Measurements from ENCODE around the gene GIGYF2.
A peak's percentile ranks its signal among the peaks of the same experiment; 100 is the strongest.
"Not testable (repeated sequence)": the region's sequence is repeated elsewhere in the genome, so short reads cannot be mapped to it uniquely, and the experiment has no call there.

GIGYF2 gene

DNA sequence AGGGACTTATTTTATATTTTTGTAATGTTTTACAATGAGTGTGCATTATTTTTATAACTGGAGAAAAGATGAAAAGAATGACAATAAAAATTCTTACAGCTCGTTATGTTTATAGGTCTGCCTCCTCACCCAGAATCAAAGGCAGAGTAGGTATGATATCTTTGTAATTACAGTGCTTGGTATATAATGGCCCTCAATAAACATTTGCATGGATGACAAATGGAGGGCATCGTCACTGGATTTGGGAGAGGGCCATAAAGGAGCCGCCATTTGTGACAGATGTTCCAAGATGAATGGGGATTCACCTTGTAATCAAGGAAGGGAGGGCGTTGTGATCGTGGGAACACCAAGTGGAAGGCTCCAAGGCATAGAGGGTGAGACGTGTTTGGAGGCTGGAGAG is 22.6 kb upstream of the GIGYF2 start:
- ATAC-seq (no peak), DNase-seq (no peak)
- Mint-ChIP-seq H3K27me3 (peaks cover 6% of the 10 kb centered on the region), H3K36me3 (ENCODE audit: low read depth) (no peaks in the 10 kb centered on the region), H3K9me3 (no peaks in the 10 kb centered on the region), H3K4me3 (no peak overlapping the region), H3K27ac (no peak overlapping the region), H3K4me1 (no peaks in the 10 kb centered on the region)

GRCh38 chr2:232675381-232675780 is 21.8 kb upstream of the GIGYF2 start:
- Mint-ChIP-seq H3K36me3 (ENCODE audit: low read depth) (no peaks in the 10 kb centered on the region), H3K4me3 (no peak overlapping the region), H3K27ac (no peak overlapping the region)

DNA sequence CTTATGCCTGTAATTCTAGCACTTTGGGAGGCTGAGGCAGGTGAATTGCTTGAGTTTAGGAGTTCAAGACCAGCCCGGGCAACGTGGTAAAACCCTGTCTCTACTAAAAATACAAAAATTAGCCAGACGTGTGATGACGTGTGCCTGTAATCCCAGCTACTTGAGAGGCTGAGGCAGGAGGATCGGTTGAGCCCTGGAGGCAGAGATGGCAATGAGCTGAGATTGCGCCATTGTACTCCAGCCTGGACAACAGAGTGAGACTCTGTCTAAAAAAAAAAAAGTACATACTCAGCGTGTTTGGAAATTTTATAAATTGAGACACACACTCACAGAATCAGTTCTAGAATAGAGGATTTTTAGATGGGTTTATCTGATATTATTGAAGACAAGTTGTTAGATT is 17.1 kb upstream of the GIGYF2 start:
- DNase-seq (no peak), ATAC-seq (no peak)
- H3K36me3 Mint-ChIP-seq (ENCODE audit: low read depth), result no peaks in the 10 kb centered on the region
- peaks cover 13% of the 10 kb centered on the region for H3K27me3 Mint-ChIP-seq
- no peaks in the 10 kb centered on the region for H3K4me1 Mint-ChIP-seq
- no peak overlapping the region for H3K4me3 Mint-ChIP-seq
- H3K27ac Mint-ChIP-seq, result no peak overlapping the region
- H3K9me3 Mint-ChIP-seq, result no peaks in the 10 kb centered on the region

More at GRCh38 chr2:232675381-232675780, 21.8 kb upstream of the GIGYF2 start:
- Mint-ChIP-seq H3K9me3 (no peaks in the 10 kb centered on the region), H3K27me3 (peaks cover 7% of the 10 kb centered on the region), H3K4me1 (no peaks in the 10 kb centered on the region)
- no peak for DNase-seq
- no peak for ATAC-seq

DNA sequence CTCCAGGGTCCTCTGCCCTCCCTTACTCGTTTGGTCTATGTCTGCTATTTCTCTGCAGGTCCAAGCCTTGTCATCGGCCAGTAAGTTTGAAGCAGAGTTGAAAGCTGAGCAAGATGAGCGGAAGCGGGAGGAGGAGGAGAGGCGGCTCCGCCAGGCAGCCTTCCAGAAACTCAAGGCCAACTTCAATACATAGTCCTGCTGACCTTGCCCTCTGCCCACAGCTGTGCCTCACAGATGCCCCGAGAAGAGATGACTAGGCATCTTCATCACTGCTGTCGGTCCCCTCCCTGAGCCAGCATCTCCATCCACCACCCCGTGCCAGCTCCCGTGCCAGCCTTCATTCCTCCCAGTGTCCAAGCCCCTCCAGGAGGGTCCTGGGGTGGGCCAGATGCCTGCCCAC is 15.6 kb upstream of the GIGYF2 start:
- no peaks in the 10 kb centered on the region for H3K4me1 Mint-ChIP-seq
- DNase-seq (no peak), ATAC-seq (no peak)
- H3K27me3 Mint-ChIP-seq, result peaks cover 13% of the 10 kb centered on the region
- H3K4me3 Mint-ChIP-seq, result no peak overlapping the region
- no peaks in the 10 kb centered on the region for H3K36me3 Mint-ChIP-seq (ENCODE audit: low read depth)
- H3K27ac Mint-ChIP-seq, result no peak overlapping the region
- H3K9me3 Mint-ChIP-seq, result no peaks in the 10 kb centered on the region

DNA sequence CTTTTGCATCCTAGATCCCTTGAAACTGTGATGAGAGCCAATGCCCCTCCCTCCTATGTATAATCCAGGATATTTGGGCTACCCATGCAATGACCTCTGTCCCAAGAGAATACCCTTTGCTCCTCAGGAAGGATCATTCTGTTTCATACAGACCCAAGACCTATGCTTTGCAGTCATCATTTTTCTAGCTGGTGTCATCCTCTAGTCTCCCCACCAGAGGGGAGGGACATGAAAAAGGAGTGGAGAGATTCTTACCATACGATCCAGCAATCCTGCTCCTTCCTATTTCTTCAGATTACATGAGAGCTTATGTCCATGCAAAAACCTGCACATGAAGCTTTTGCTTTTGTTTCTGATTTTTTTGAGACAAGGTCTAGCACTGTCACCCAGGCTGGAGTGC is 13.8 kb upstream of the GIGYF2 start:
- no peak overlapping the region for H3K27ac Mint-ChIP-seq
- H3K27me3 Mint-ChIP-seq, result peaks cover 13% of the 10 kb centered on the region
- no peaks in the 10 kb centered on the region for H3K36me3 Mint-ChIP-seq (ENCODE audit: low read depth)
- no peak overlapping the region for H3K4me3 Mint-ChIP-seq
- no peak for ATAC-seq
- no peaks in the 10 kb centered on the region for H3K4me1 Mint-ChIP-seq
- no peak for DNase-seq
- no peaks in the 10 kb centered on the region for H3K9me3 Mint-ChIP-seq

DNA sequence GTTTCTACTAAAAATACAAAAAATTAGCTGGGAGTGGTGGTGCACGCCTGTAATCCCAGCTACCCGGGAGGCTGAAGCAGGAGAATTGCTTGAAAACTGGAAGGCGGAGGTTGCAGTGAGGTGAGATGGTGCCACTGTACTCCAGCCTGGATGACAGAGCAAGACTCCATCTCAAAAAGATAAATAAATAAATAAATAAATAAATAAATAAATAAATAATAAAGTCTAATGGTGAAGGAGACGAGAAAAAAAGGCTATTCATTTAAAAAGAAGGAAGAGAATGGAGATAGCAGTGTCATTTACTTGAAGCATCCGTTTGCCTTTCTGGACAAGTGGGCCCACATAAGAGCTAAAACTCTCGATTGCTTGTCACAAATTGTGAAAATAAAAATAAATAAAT is 11.7 kb upstream of the GIGYF2 start:
- DNase-seq; H3K27me3 Mint-ChIP-seq; ATAC-seq; H3K36me3 Mint-ChIP-seq (ENCODE audit: low read depth); H3K4me1 Mint-ChIP-seq; H3K4me3 Mint-ChIP-seq; H3K27ac Mint-ChIP-seq; H3K9me3 Mint-ChIP-seq: not testable (repeated sequence)

DNA sequence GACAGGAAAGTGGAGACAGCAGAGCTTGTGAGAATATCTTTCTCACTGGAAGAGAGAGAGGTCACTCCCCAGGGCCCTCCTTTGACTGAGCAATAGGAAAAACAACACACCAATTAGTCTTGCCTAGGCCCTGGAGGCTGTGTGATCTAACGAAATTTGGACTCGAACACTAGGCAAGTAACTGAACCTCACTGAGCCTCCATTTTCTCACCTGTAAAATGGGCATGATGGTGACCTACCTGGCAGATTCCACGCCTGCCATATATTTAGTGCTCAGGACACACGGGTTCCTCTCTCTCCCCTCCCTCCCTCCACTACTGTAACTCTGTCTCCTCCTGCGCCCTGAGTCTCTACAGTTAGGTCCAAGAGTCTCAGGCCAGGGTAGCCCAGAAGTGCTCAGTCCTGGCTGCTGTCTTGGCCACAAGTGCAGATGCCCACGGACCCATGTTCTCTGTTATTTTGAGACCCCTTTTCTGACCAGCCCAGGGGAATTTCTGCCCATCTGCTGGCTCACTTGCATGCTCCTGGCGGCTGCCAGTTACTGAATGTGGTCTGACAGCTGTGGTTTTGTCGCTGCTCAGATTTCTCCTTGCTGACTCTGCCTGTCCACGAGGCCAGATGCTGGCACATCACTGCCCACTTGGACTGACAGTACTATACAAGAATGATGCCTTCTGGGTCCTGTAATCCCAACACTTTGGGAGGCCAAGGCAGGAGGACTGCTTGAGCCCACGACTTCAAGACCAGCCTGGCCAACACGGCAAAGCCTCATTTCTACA is 9.6 kb upstream of the GIGYF2 start:
- ATAC-seq, result no peak
- Mint-ChIP-seq H3K9me3 (no peaks in the 10 kb centered on the region), H3K27me3 (no peaks in the 10 kb centered on the region), H3K4me1 (no peaks in the 10 kb centered on the region), H3K36me3 (ENCODE audit: low read depth) (no peaks in the 10 kb centered on the region), H3K27ac (no peak overlapping the region), H3K4me3 (no peak overlapping the region)
- no peak for DNase-seq

DNA sequence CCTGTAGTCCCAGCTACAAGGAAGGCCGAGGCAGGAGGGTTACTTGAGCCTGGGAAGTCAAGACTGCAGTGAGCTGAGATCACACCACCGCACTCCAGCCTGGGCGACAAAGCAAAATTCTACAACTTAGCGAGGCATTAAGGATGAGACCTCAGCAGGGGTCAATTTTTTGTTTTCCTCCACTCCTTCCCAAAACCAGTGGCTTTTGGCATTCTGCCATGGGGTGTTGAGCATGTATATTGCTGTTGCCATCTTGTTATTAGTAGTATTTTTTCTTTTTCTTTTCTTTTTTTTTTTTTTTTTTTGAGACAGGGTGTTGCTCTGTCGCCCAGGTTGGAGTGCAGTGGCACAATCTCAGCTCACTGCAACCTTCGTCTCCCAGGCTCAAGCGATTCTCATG is 8.9 kb upstream of the GIGYF2 start:
- Mint-ChIP-seq H3K36me3 (ENCODE audit: low read depth) (no peaks in the 10 kb centered on the region), H3K27ac (no peak overlapping the region), H3K4me3 (no peak overlapping the region), H3K27me3 (no peaks in the 10 kb centered on the region), H3K9me3 (no peaks in the 10 kb centered on the region), H3K4me1 (no peaks in the 10 kb centered on the region)
- ATAC-seq (no peak), DNase-seq (no peak)

DNA sequence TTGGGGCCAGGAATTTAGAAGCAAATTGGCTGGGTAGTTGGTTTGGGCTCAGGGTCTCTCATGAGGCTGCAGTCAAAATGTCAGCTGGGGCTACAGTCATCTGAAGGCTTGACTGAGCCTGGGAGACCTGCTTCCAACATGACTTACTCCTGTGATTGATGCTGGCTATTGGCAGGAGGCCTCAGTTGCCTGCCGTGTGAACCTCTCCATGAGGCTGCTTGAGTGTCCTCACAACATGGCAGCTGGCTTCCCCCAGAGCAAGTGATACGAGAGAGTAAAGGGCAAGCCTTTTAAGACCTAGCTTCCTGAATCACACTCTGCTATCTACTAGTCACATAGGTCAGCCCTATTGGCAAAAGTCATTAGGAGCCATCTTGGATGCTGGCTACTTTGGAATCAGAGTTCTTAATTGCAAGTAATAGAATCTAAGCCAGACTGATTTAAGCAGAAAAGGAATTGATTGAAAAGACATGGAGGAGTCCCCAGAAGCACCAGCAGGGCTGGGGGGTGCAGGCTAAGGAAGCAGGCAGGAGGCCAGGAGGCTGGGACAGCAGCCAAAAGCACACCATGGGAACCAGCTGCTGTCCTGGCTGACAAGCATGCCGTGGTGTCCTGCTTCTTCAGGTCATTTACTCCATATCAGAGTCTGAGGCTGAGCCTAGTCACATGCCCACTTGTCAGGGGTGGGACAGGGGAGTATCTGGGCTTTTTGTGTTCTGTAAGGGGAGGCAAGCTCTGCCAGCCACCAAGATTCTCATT is 7.8 kb upstream of the GIGYF2 start:
- Mint-ChIP-seq H3K4me1 (no peaks in the 10 kb centered on the region), H3K27ac (no peak overlapping the region), H3K36me3 (ENCODE audit: low read depth) (no peaks in the 10 kb centered on the region), H3K9me3 (no peaks in the 10 kb centered on the region), H3K4me3 (no peak overlapping the region), H3K27me3 (no peaks in the 10 kb centered on the region)
- ATAC-seq, result no peak
- no peak for DNase-seq

- H3K36me3 Mint-ChIP-seq (ENCODE audit: low read depth); H3K27me3 Mint-ChIP-seq; H3K27ac Mint-ChIP-seq; H3K4me1 Mint-ChIP-seq; H3K4me3 Mint-ChIP-seq; ATAC-seq; H3K9me3 Mint-ChIP-seq; DNase-seq: not testable (repeated sequence)
These were observed 6.0 kb upstream of the GIGYF2 start for GRCh38 chr2:232691117-232691516.

DNA sequence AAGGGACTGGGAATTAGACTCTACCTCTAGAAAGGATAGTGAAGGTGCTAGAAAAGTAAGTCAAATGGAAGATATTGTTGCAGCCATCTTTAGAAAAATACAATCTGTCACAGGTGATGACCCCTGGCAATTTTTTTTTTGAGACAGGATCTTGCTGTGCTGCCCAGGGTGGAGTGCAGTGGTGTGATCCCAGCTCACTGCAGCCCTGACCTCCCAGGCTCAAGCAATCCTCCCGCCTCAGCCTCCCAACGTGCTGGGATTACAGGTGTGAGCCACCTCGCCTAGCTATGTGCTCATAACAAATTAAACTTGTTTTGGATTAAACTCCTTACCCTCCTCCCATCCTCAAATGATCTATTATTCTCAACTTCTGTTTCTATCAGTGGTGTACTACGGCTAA is 3.8 kb upstream of the GIGYF2 start:
- no peak overlapping the region for H3K4me3 Mint-ChIP-seq
- DNase-seq (no peak), ATAC-seq (no peak)
- H3K27ac Mint-ChIP-seq, result no peak overlapping the region
- H3K9me3 Mint-ChIP-seq, result peaks cover 6% of the 10 kb centered on the region
- H3K36me3 Mint-ChIP-seq (ENCODE audit: low read depth), result no peaks in the 10 kb centered on the region
- H3K27me3 Mint-ChIP-seq, result no peaks in the 10 kb centered on the region
- peaks cover 5% of the 10 kb centered on the region for H3K4me1 Mint-ChIP-seq

- Mint-ChIP-seq H3K9me3 (peaks cover 6% of the 10 kb centered on the region), H3K27ac (peak overlapping the region; percentile 69), H3K27me3 (no peaks in the 10 kb centered on the region), H3K36me3 (ENCODE audit: low read depth) (peaks cover 19% of the 10 kb centered on the region), H3K4me3 (peak overlapping the region; percentile 95), H3K4me1 (peaks cover 29% of the 10 kb centered on the region)
- ATAC-seq (no peak), DNase-seq (no peak)
These were observed 497 bp upstream of the GIGYF2 start for GRCh38 chr2:232696609-232697058.

GRCh38 chr2:232697807-232698110 is 628 bp downstream of the GIGYF2 start:
- H3K4me1 Mint-ChIP-seq, result peaks cover 32% of the 10 kb centered on the region
- DNase-seq (peak; percentile 27), ATAC-seq (no peak)
- H3K27ac Mint-ChIP-seq, result peak overlapping the region; percentile 91
- H3K27me3 Mint-ChIP-seq, result no peaks in the 10 kb centered on the region
- H3K4me3 Mint-ChIP-seq, result peak overlapping the region; percentile 95
- peaks cover 23% of the 10 kb centered on the region for H3K36me3 Mint-ChIP-seq (ENCODE audit: low read depth)
- H3K9me3 Mint-ChIP-seq, result peaks cover 6% of the 10 kb centered on the region

- ATAC-seq (no peak), DNase-seq (no peak)
- Mint-ChIP-seq H3K27me3 (no peaks in the 10 kb centered on the region), H3K4me3 (peak overlapping the region; percentile 95), H3K27ac (peak overlapping the region; percentile 52), H3K4me1 (peaks cover 35% of the 10 kb centered on the region), H3K9me3 (peaks cover 6% of the 10 kb centered on the region), H3K36me3 (ENCODE audit: low read depth) (peaks cover 26% of the 10 kb centered on the region)
These were observed 1.5 kb downstream of the GIGYF2 start for GRCh38 chr2:232698556-232699091.

- Mint-ChIP-seq H3K27ac (peak overlapping the region; percentile 52), H3K27me3 (no peaks in the 10 kb centered on the region), H3K4me3 (peak overlapping the region; percentile 95), H3K4me1 (peaks cover 38% of the 10 kb centered on the region), H3K36me3 (ENCODE audit: low read depth) (peaks cover 31% of the 10 kb centered on the region), H3K9me3 (peaks cover 6% of the 10 kb centered on the region)
- DNase-seq (no peak), ATAC-seq (no peak)
These were observed 2.0 kb downstream of the GIGYF2 start for GRCh38 chr2:232699110-232699509.
